Mucosa of descending colon (tissue), 3 donors: ENCODE results near the gene FASLG. TPM values are rescaled to one million over a fixed set of nuclear protein-coding genes. Genes with fewer than 3 reads are reported as not detected.

Experiments
- ATAC-seq: fragments of 200-7000 bp; cut with Tn5 transposase; one replicate; pipeline ENCODE4 v1.9.1; 2020; ENCODE audit warnings: mild to moderate bottlenecking, moderate library complexity
- DNase-seq, 3 donors: peaks; one replicate each; pipeline ENCODE4 v3.0.0-alpha.2; 2020
- H3K36me3 ChIP-seq: fragments of 200-600 bp; one replicate; pipeline ENCODE4 v1.8.0; 2021; ENCODE audit warnings: low read depth, mild to moderate bottlenecking
- H3K4me1 ChIP-seq: fragments of 200-600 bp; one replicate; pipeline ENCODE4 v1.8.0; 2021; ENCODE audit warnings: low read depth, mild to moderate bottlenecking
- H3K4me3 ChIP-seq: fragments of 200-600 bp; one replicate; pipeline ENCODE4 v1.8.0; 2021; ENCODE audit warnings: mild to moderate bottlenecking
- H3K9me3 ChIP-seq: fragments of 200-600 bp; one replicate; pipeline ENCODE4 v1.8.0; 2021; ENCODE audit warnings: mild to moderate bottlenecking
- CTCF ChIP-seq: fragments of 200-600 bp; IDR thresholded peaks from one replicate; pipeline ENCODE4 v1.8.0; 2022; ENCODE audit warnings: antibody characterized with exemption, mild to moderate bottlenecking
- intact Hi-C, 2 donors: fragments of 100-400 bp; cut with DNase I in 1 of 2; cut with micrococcal nuclease in 1 of 2; formaldehyde crosslinking; loops; one replicate each; pipeline versions ENCODE4 v1.11.0 to v1.11.1; 2022; cut with DNase I, micrococcal nuclease
- total RNA-seq, 3 donors: library from RNA; stranded (reverse); fragmentation: NEBNext Ultra II Directional in 2 of 3; extraction: Animal tissue kit (Norgen Biotek cat#: 25700) in 2 of 3; gene quantifications; one replicate each; pipeline versions ENCODE4 v1.2.1 to v1.2.4, GENCODE V29; 2021 to 2023
- donor health status: DM: no; HTN: no; CAD: no; lungs with moderate emphysema.
- donor health status: DM: no; HTN: no; CAD: no.
- donor health status: DM: no; HTN: yes; CAD: no.

FASLG gene
- total RNA-seq, 3 donors from 2014 or later, result 0.60 to 1.1 (median 0.90) TPM

GRCh38 chr1:172704001-172704400, 45.1 kb downstream of the FASLG start:
- Histone ChIP-seq H3K9me3 (no peaks in the 10 kb centered on the region), H3K36me3 (no peaks in the 10 kb centered on the region), H3K4me3 (no peak overlapping the region), H3K4me1 (no peaks in the 10 kb centered on the region)
- intact Hi-C loops, result loop anchor here in 1 of 2 donors (10.0 kb wide), 1 partner anchor 249 kb away; no protein-coding TSS in a partner anchor
- no peak for DNase-seq
- peak; percentile 37 for ATAC-seq
- no peak for TF ChIP-seq CTCF

GRCh38 chr1:172704420-172705210, 45.7 kb downstream of the FASLG start:
- TF ChIP-seq CTCF, result no peak
- no peak for ATAC-seq
- no peak for DNase-seq
- intact Hi-C loops, result loop anchor here in 1 of 2 donors (10.0 kb wide), 1 partner anchor 250 kb away; no protein-coding TSS in a partner anchor
- no peaks in the 10 kb centered on the region for H3K36me3 ChIP-seq
- H3K4me1 ChIP-seq, result no peaks in the 10 kb centered on the region
- H3K4me3 ChIP-seq, result no peak overlapping the region
- H3K9me3 ChIP-seq, result no peaks in the 10 kb centered on the region

- Histone ChIP-seq H3K4me3 (no peak overlapping the region), H3K36me3 (no peaks in the 10 kb centered on the region), H3K9me3 (no peaks in the 10 kb centered on the region), H3K4me1 (no peaks in the 10 kb centered on the region)
- intact Hi-C loops, result loop anchor here in 1 of 2 donors (10.0 kb wide), 1 partner anchor 254 kb away; no protein-coding TSS in a partner anchor
- DNase-seq (no peak), ATAC-seq (peak; percentile 44)
- TF ChIP-seq CTCF, result no peak
Observed at GRCh38 chr1:172708452-172708851, 49.5 kb downstream of the FASLG start.

GRCh38 chr1:172711558-172711957, 52.7 kb downstream of the FASLG start:
- TF ChIP-seq CTCF, result no peak
- Histone ChIP-seq H3K4me3 (no peak overlapping the region), H3K4me1 (no peaks in the 10 kb centered on the region), H3K9me3 (no peaks in the 10 kb centered on the region), H3K36me3 (no peaks in the 10 kb centered on the region)
- DNase-seq (no peak), ATAC-seq (no peak)
- intact Hi-C loops, result loop anchor here in 1 of 2 donors (10.0 kb wide), 1 partner anchor 257 kb away; no protein-coding TSS in a partner anchor

GRCh38 chr1:172713466-172713865, 54.6 kb downstream of the FASLG start:
- Histone ChIP-seq H3K9me3 (no peaks in the 10 kb centered on the region), H3K36me3 (no peaks in the 10 kb centered on the region), H3K4me3 (no peak overlapping the region), H3K4me1 (no peaks in the 10 kb centered on the region)
- ATAC-seq, result no peak
- intact Hi-C loops, result loop anchor here in 1 of 2 donors (10.0 kb wide), 1 partner anchor 259 kb away; no protein-coding TSS in a partner anchor
- TF ChIP-seq CTCF, result no peak
- no peak for DNase-seq

Other genes with a start within 250 kb of the FASLG start
- not detected for gene C1orf105, start 238.4 kb upstream of the FASLG start, total RNA-seq
- gene PIGC, start 215.0 kb upstream of the FASLG start, total RNA-seq, result 10 to 100 TPM; 25.6 to 27.7 (median 26.3) TPM
- 10 to 100 TPM; 24.6 to 29.0 (median 24.6) TPM for gene SUCO, start 126.0 kb upstream of the FASLG start, total RNA-seq